Left ventricle myocardium inferior (tissue), 1 donor: Measurements from ENCODE around the gene CMPK2. TPM values are rescaled to one million over a fixed set of nuclear protein-coding genes. Genes with fewer than 3 reads are reported as not detected.

ENCODE experiments used
- DNase-seq: peaks from one replicate; pipeline ENCODE4 v3.0.0-alpha.2; 2020
- H3K27ac ChIP-seq: fragments of 200-600 bp; replicated peaks from 2 replicates; pipeline ENCODE4 v1.8.0; 2021
- H3K27me3 ChIP-seq: fragments of 200-600 bp; 2 replicates; pipeline ENCODE4 v1.8.0; 2021; ENCODE audit warnings: low read depth
- H3K36me3 ChIP-seq: fragments of 200-600 bp; 2 replicates; pipeline ENCODE4 v1.8.0; 2021
- H3K4me1 ChIP-seq: fragments of 200-600 bp; 2 replicates; pipeline ENCODE4 v1.8.0; 2021
- H3K4me3 ChIP-seq: fragments of 200-600 bp; 2 replicates; pipeline ENCODE4 v1.8.0; 2021; ENCODE audit warnings: mild to moderate bottlenecking, moderate library complexity
- H3K9me3 ChIP-seq: fragments of 200-600 bp; replicated peaks from 2 replicates; pipeline ENCODE4 v1.8.0; 2021
- intact Hi-C: fragments of 100-400 bp; cut with micrococcal nuclease; formaldehyde crosslinking; loops from one replicate; pipeline ENCODE4 v1.11.0; 2022
- total RNA-seq: library from RNA; stranded (reverse); fragmentation: NEBNext Ultra II Directional; extraction: Animal tissue kit (Norgen Biotek cat#: 25700); gene quantifications from one replicate; pipeline ENCODE4 v1.2.1, GENCODE V29; 2021
- TF ChIP-seq, protein P1 (sequence below): fragments of 200-600 bp; IDR thresholded peaks from 2 replicates; pipeline ENCODE4 v1.8.0; 2021; ENCODE audit warnings: antibody characterized with exemption, mild to moderate bottlenecking, borderline replicate concordance
- donor health status: DM: no; HTN: yes; CAD: no; lungs with severe emphysema.

The CMPK2 gene
- total RNA-seq, 1 donor from 2014 or later: 3.2 TPM

- H3K9me3 ChIP-seq: no peaks in the 10 kb centered on the region
- TF ChIP-seq, protein P1, sequence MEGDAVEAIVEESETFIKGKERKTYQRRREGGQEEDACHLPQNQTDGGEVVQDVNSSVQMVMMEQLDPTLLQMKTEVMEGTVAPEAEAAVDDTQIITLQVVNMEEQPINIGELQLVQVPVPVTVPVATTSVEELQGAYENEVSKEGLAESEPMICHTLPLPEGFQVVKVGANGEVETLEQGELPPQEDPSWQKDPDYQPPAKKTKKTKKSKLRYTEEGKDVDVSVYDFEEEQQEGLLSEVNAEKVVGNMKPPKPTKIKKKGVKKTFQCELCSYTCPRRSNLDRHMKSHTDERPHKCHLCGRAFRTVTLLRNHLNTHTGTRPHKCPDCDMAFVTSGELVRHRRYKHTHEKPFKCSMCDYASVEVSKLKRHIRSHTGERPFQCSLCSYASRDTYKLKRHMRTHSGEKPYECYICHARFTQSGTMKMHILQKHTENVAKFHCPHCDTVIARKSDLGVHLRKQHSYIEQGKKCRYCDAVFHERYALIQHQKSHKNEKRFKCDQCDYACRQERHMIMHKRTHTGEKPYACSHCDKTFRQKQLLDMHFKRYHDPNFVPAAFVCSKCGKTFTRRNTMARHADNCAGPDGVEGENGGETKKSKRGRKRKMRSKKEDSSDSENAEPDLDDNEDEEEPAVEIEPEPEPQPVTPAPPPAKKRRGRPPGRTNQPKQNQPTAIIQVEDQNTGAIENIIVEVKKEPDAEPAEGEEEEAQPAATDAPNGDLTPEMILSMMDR: no peak
- no peak for DNase-seq
- intact Hi-C loops: no loop called here
- no peaks in the 10 kb centered on the region for H3K27me3 ChIP-seq
- no peaks in the 10 kb centered on the region for H3K36me3 ChIP-seq
- peak overlapping the region; percentile 67 for H3K4me3 ChIP-seq
- H3K4me1 ChIP-seq: peaks cover 53% of the 10 kb centered on the region
- H3K27ac ChIP-seq: peak overlapping the region; percentile 81
These were observed 13.3 kb upstream of the CMPK2 start for GRCh38 chr2:6879011-6879410.

DNA sequence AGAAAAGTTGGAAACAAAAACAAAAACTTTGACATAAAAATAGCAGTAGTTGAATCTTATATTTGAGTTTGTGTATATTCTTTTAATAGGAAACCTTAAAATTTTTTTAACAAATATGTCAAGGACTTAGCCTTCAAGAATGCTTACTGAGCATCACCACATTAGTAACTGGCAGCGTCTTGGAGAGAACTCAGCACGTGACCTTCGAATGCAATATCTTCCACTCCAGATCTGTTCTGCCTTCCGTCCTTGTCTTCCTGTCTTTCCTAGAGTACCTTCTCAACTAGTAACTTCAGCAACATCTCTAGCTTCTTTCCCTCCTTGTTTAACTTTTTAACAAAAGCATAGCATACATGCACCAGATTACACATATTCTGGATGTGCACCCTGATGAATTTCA lies 12.8 kb upstream of the CMPK2 start:
- peak overlapping the region; percentile 81 for H3K27ac ChIP-seq
- H3K36me3 ChIP-seq: no peaks in the 10 kb centered on the region
- TF ChIP-seq, protein P1: no peak
- no peaks in the 10 kb centered on the region for H3K9me3 ChIP-seq
- intact Hi-C loops: no loop called here
- peaks cover 48% of the 10 kb centered on the region for H3K4me1 ChIP-seq
- DNase-seq: no peak
- H3K4me3 ChIP-seq: peak overlapping the region; percentile 67
- H3K27me3 ChIP-seq: no peaks in the 10 kb centered on the region

DNA sequence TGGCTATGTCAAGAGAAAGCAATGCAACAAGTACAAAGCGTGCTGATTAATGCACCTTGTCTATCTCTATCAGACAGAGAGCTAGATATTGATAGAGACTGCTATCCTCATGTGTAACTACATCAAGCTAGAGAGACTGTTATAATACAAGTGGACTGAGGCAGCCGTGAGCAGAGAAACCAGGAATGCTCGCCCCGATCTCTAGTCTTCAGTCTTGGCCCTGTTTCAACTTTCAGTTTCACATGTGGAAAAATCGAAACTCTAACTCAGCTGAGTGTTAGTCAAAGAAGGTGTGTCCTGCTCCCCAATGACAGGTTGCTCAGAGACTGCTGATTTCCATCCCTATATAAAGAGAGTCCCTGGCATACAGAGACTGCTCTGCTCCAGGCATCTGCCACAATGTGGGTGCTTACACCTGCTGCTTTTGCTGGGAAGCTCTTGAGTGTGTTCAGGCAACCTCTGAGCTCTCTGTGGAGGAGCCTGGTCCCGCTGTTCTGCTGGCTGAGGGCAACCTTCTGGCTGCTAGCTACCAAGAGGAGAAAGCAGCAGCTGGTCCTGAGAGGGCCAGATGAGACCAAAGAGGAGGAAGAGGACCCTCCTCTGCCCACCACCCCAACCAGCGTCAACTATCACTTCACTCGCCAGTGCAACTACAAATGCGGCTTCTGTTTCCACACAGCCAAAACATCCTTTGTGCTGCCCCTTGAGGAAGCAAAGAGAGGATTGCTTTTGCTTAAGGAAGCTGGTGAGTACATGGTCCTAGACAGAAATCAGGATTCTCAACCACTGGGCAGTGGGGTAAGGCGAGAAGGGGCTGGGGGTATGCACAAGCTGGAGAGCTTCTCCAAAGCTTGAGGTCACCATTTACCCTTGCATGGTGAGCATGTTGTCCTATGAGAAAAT lies 11.9 kb upstream of the CMPK2 start, which contains the start of gene RSAD2:
TSS of gene RSAD2 (plus strand) at position 376 of the 903 bp plus-strand sequence. CDS start at position 400, 24 bp downstream.
- Histone ChIP-seq H3K4me1 (peaks cover 39% of the 10 kb centered on the region), H3K36me3 (no peaks in the 10 kb centered on the region), H3K9me3 (no peaks in the 10 kb centered on the region), H3K27ac (peak within 1 kb of the TSS; percentile 81), H3K4me3 (peak within 1 kb of the TSS; percentile 67), H3K27me3 (no peaks in the 10 kb centered on the region)
- intact Hi-C loops: no loop called here
- TF ChIP-seq, protein P1: peak; percentile 22
- no peak for DNase-seq

GRCh38 chr2:6876309-6876708 lies 10.6 kb upstream of the CMPK2 start:
- intact Hi-C loops: no loop called here
- H3K27ac ChIP-seq: no peak overlapping the region
- no peak for DNase-seq
- H3K4me3 ChIP-seq: no peak overlapping the region
- H3K36me3 ChIP-seq: no peaks in the 10 kb centered on the region
- no peaks in the 10 kb centered on the region for H3K27me3 ChIP-seq
- no peaks in the 10 kb centered on the region for H3K9me3 ChIP-seq
- H3K4me1 ChIP-seq: peaks cover 26% of the 10 kb centered on the region
- TF ChIP-seq, protein P1: no peak

- DNase-seq: no peak
- Histone ChIP-seq H3K4me3 (no peak overlapping the region), H3K27me3 (no peaks in the 10 kb centered on the region), H3K4me1 (peaks cover 20% of the 10 kb centered on the region), H3K36me3 (no peaks in the 10 kb centered on the region), H3K9me3 (no peaks in the 10 kb centered on the region), H3K27ac (no peak overlapping the region)
- TF ChIP-seq, protein P1: no peak
- intact Hi-C loops: no loop called here
These were observed 8.3 kb upstream of the CMPK2 start for GRCh38 chr2:6874032-6874431.
